ENCODE data around the gene CCDC159.
"Not testable (repeated sequence)": the region's sequence is repeated elsewhere in the genome, so short reads cannot be mapped to it uniquely, and the experiment has no call there.

The CCDC159 gene

GRCh38 chr19:11338569-11339253 is 7.6 kb upstream of the CCDC159 start:
- no peak for DNase-seq

- DNase-seq = peak; percentile 54
These were observed 6.8 kb upstream of the CCDC159 start, which contains the start of gene RAB3D for GRCh38 chr19:11339254-11340098. Gene RAB3D, minus strand, starts transcription at chr19:11339657. Its CDS starts 2,258 bp downstream, at chr19:11337399.

- not testable (repeated sequence) for DNase-seq
These were observed 6.2 kb upstream of the CCDC159 start for GRCh38 chr19:11340099-11340467.

- no peak for DNase-seq
These were observed 3.9 kb upstream of the CCDC159 start for GRCh38 chr19:11342429-11342828.

- no peak for DNase-seq
These were observed 1.1 kb upstream of the CCDC159 start for GRCh38 chr19:11345122-11345803.

GRCh38 chr19:11347546-11348039 is 1.3 kb downstream of the CCDC159 start:
- no peak for DNase-seq

- no peak for DNase-seq
These were observed 2.9 kb downstream of the CCDC159 start for GRCh38 chr19:11349171-11349570.

GRCh38 chr19:11354102-11354501 is 7.8 kb downstream of the CCDC159 start:
- DNase-seq = not testable (repeated sequence)

- peak; percentile 29 for DNase-seq
These were observed 9.1 kb downstream of the CCDC159 start, which contains the start of gene PLPPR2 for GRCh38 chr19:11355160-11356073. Gene PLPPR2, plus strand, starts transcription at chr19:11355432. Its CDS starts 2,242 bp downstream, at chr19:11357674.

- DNase-seq = no peak
These were observed 9.7 kb downstream of the CCDC159 start for GRCh38 chr19:11356074-11356397.

- DNase-seq = no peak
These were observed 10.6 kb downstream of the CCDC159 start for GRCh38 chr19:11356676-11357550.

- DNase-seq = no peak
These were observed 13.1 kb downstream of the CCDC159 start for GRCh38 chr19:11359421-11359820.

GRCh38 chr19:11361037-11361770 is 14.9 kb downstream of the CCDC159 start:
- no peak for DNase-seq

- no peak for DNase-seq
These were observed 15.7 kb downstream of the CCDC159 start for GRCh38 chr19:11361771-11362731.

- no peak for DNase-seq
These were observed 17.6 kb downstream of the CCDC159 start for GRCh38 chr19:11363881-11364280.

- DNase-seq = no peak
These were observed 18.1 kb downstream of the CCDC159 start for GRCh38 chr19:11364296-11364904.

GRCh38 chr19:11364935-11365334 is 18.6 kb downstream of the CCDC159 start:
- no peak for DNase-seq

- no peak for DNase-seq
These were observed 19.3 kb downstream of the CCDC159 start for GRCh38 chr19:11365557-11366117.

Measured in NCI-H2081 treated with DMSO at 0.1 percent for 48 hours (cell line).